Ascending aorta (tissue), 2 donors: ENCODE data around the gene RRAS. TPM values are rescaled to one million over a fixed set of nuclear protein-coding genes. Genes with fewer than 3 reads are reported as not detected.
A peak's percentile ranks its signal among the peaks of the same experiment; 100 is the strongest.

Experiments used
- DNase-seq, 2 donors: peaks; one replicate each; pipeline ENCODE4 v3.0.0-alpha.2; 2019; ENCODE audit warnings: low spot score in 2 of 2
- H3K27ac ChIP-seq, 2 donors: fragments of 200-600 bp; sonication (generic); one replicate each; pipeline ENCODE4 v1.5.1; 2016 to 2017; ENCODE audit warnings: mild to moderate bottlenecking in 1 of 2
- H3K27me3 ChIP-seq: fragments of 200-600 bp; sonication (generic); one replicate; pipeline ENCODE4 v1.5.1; 2017
- H3K36me3 ChIP-seq, 2 donors: fragments of 200-600 bp; sonication (generic); one replicate each; pipeline ENCODE4 v1.5.1; 2016
- H3K4me1 ChIP-seq, 2 donors: fragments of 200-600 bp; sonication (generic); one replicate each; pipeline ENCODE4 v1.5.1; 2016 to 2017; ENCODE audit warnings: mild to moderate bottlenecking in 1 of 2
- H3K4me3 ChIP-seq, 2 donors: fragments of 200-600 bp; sonication (generic); one replicate each; pipeline ENCODE4 v1.5.1; 2016 to 2017; ENCODE audit warnings: mild to moderate bottlenecking in 1 of 2
- H3K9me3 ChIP-seq, 2 donors: fragments of 200-600 bp; sonication (generic); one replicate each; pipeline ENCODE4 v1.5.1; 2016
- CTCF ChIP-seq, 3 experiments: fragments of 200-600 bp in 2 of 3; fragments of 450-650 bp in 1 of 3; sonication (generic) in 2 of 3; IDR thresholded peaks; one replicate each; pipeline ENCODE4 v1.5.1; 2016 to 2019; ENCODE audit warnings: antibody characterized with exemption in 3 of 3, mild to moderate bottlenecking in 1 of 3, moderate library complexity in 1 of 3
- intact Hi-C: fragments of 100-400 bp; cut with DNase I; formaldehyde crosslinking; loops from one replicate; pipeline ENCODE4 v1.15.1; 2023
- total RNA-seq: library from RNA; depleted of rRNA; stranded (reverse); fragments of >200 nt; gene quantifications from one replicate; pipeline ENCODE4 v1.1.0, GENCODE V29; 2016

Gene RRAS
- total RNA-seq, 1 donor from 2014 or later, result 161 TPM

GRCh38 chr19:49676136-49676783, 36.3 kb upstream of the RRAS start:
- Histone ChIP-seq H3K4me1 (peaks cover 0 to 27% of the 10 kb centered on the region in 2 donors), H3K9me3 (no peaks in the 10 kb centered on the region), H3K36me3 (peaks cover 0 to 4% of the 10 kb centered on the region in 2 donors), H3K27me3 (no peaks in the 10 kb centered on the region), H3K27ac (peak overlapping the region; percentile 84 to 94), H3K4me3 (peak overlapping the region; percentile 51)
- intact Hi-C loops, result loop anchor here (1.0 to 10.0 kb wide), 10 partner anchors 11 to 1041 kb away; partner anchors contain the start of genes ALDH16A1, BCL2L12, DBP and DKKL1
- TF ChIP-seq CTCF (IDR thresholded peaks at IDR 0.05), result no peak
- peak in 1 of 2 donors; percentile 89 for DNase-seq

GRCh38 chr19:49672131-49672919, 32.4 kb upstream of the RRAS start:
- H3K4me1 ChIP-seq, result peaks cover 0 to 8% of the 10 kb centered on the region in 2 donors
- intact Hi-C loops, result loop anchor here (10.0 kb wide), 1 partner anchor 1038 kb away; the partner anchor contains the start of gene DBP
- H3K9me3 ChIP-seq, result no peaks in the 10 kb centered on the region
- H3K4me3 ChIP-seq, result peak overlapping the region in 1 of 2 donors; percentile 27
- peak; percentile 74 to 94 (median 91) for TF ChIP-seq CTCF (IDR thresholded peaks at IDR 0.05)
- peak in 1 of 2 donors; percentile 87 for DNase-seq
- H3K36me3 ChIP-seq, result no peaks in the 10 kb centered on the region
- peak overlapping the region; percentile 17 to 54 for H3K27ac ChIP-seq
- H3K27me3 ChIP-seq, result no peaks in the 10 kb centered on the region

GRCh38 chr19:49669516-49669915, 29.6 kb upstream of the RRAS start:
- intact Hi-C loops, result no loop called here
- TF ChIP-seq CTCF (IDR thresholded peaks at IDR 0.05), result no peak
- no peak overlapping the region for H3K4me3 ChIP-seq
- H3K36me3 ChIP-seq, result no peaks in the 10 kb centered on the region
- H3K9me3 ChIP-seq, result no peaks in the 10 kb centered on the region
- DNase-seq, result no peak
- H3K27me3 ChIP-seq, result no peaks in the 10 kb centered on the region
- no peak overlapping the region for H3K27ac ChIP-seq
- H3K4me1 ChIP-seq, result peaks cover 0 to 13% of the 10 kb centered on the region in 2 donors

GRCh38 chr19:49667473-49667872, 27.5 kb upstream of the RRAS start:
- Histone ChIP-seq H3K36me3 (peaks cover 4 to 8% of the 10 kb centered on the region in 2 donors), H3K27me3 (no peaks in the 10 kb centered on the region), H3K4me3 (no peak overlapping the region), H3K9me3 (no peaks in the 10 kb centered on the region), H3K27ac (no peak overlapping the region), H3K4me1 (peaks cover 0 to 21% of the 10 kb centered on the region in 2 donors)
- intact Hi-C loops, result no loop called here
- no peak for TF ChIP-seq CTCF (IDR thresholded peaks at IDR 0.05)
- no peak for DNase-seq

GRCh38 chr19:49666120-49666444, 26.1 kb upstream of the RRAS start:
- Histone ChIP-seq H3K4me3 (peak overlapping the region; percentile 83), H3K36me3 (peaks cover 18 to 22% of the 10 kb centered on the region in 2 donors), H3K4me1 (peaks cover 0 to 18% of the 10 kb centered on the region in 2 donors), H3K27me3 (no peaks in the 10 kb centered on the region), H3K9me3 (no peaks in the 10 kb centered on the region), H3K27ac (peak overlapping the region; percentile 87 to 89)
- intact Hi-C loops, result no loop called here
- no peak for TF ChIP-seq CTCF (IDR thresholded peaks at IDR 0.05)
- DNase-seq, result no peak
